ENCODE data around the gene TSPAN13. TPM values are rescaled to one million over a fixed set of nuclear protein-coding genes. Genes with fewer than 3 reads are reported as not detected.

The TSPAN13 gene
- total and polyA plus RNA-seq, 2 of the 8 experiments (the other 6 are each of a cell fraction or from before 2014, with no cell fraction given) = 15.3 to 28.1 TPM

DNA sequence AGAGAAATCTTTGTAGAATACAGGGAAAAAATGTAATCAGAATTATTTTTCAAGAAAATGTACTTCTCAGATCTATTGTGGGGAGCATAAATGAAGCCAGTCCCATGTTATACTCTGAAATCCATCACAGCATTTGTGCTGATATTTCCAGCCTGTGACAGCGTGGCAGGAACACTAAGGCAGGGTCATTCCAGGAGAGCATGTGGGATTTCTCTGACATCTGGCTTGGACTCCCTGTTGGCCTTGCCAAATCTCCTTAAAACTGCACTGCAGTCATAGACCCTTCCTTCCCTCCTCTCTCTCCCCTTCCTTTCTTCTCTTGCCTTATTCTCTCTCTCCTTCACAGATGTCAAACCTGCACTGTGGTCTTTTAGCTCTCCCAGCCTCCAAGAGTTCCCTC lies 6.5 kb upstream of the TSPAN13 start:
- no peak overlapping the region for H2AK5ac ChIP-seq (ENCODE audit: low read depth, low read length)
- H3K14ac ChIP-seq (ENCODE audit: insufficient read length) = no peak overlapping the region
- H2BK12ac ChIP-seq (ENCODE audit: low read depth, low read length) = no peak overlapping the region
- no peak for FAIRE-seq
- 60% methylated on average over 1 of the region's 1 CpG; no CpG with 5 or more reads in 1 of the 2 experiments for WGBS, 2 experiments (ENCODE audit: extremely low coverage in 1 of 2, insufficient coverage in 1 of 2, insufficient read length in 1 of 2, insufficient replicate concordance in 2 of 2, low coverage in 1 of 2, low lambda C conversion rate in 2 of 2, missing lambda C conversion rate in 1 of 2)
- H3K36me3 ChIP-seq (ENCODE audit: control insufficient read depth in 2 of 4, insufficient read depth in 4 of 4, low read length in 3 of 4) = no peaks in the 10 kb centered on the region
- H3K4me2 ChIP-seq (ENCODE audit: insufficient read depth in 1 of 2, low read depth in 2 of 2, low read length in 2 of 2) = no peak overlapping the region
- no peaks in the 10 kb centered on the region for H3K23me2 ChIP-seq (ENCODE audit: low read depth, low read length)
- no peak overlapping the region for H3K4ac ChIP-seq (replicated peaks; ENCODE audit: insufficient read length, low read depth, low read length)
- no peak overlapping the region for H3K9ac ChIP-seq (replicated peaks in 1 of 4; ENCODE audit: extremely low read depth in 1 of 4, low read depth in 3 of 4, low read length in 3 of 4)
- no peak overlapping the region for H3K18ac ChIP-seq (ENCODE audit: extremely low read depth, low read length)
- H3K4me1 ChIP-seq (replicated peaks in 1 of 4; ENCODE audit: control insufficient read depth in 3 of 4, insufficient read depth in 4 of 4, low read length in 3 of 4) = peaks cover 0 to 10% (median 7%) of the 10 kb centered on the region in 4 experiments; a peak in 5 of 7 replicates
- H2BK15ac ChIP-seq (ENCODE audit: low read length) = no peak overlapping the region
- H2BK120ac ChIP-seq (replicated peaks; ENCODE audit: low read depth, low read length) = no peak overlapping the region
- no peaks in the 10 kb centered on the region for H4K20me1 ChIP-seq (replicated peaks in 1 of 2; ENCODE audit: control insufficient read depth in 1 of 2, insufficient read depth in 2 of 2, low read length in 2 of 2)
- no peak overlapping the region; the same call in 1 of the 2 replicates for H2BK20ac ChIP-seq (ENCODE audit: low read length)
- H3K79me2 ChIP-seq (ENCODE audit: control insufficient read depth in 1 of 2, insufficient read depth in 2 of 2, low read length in 2 of 2) = no peaks in the 10 kb centered on the region
- H3K79me1 ChIP-seq (ENCODE audit: low read depth, low read length) = no peaks in the 10 kb centered on the region
- CTCF ChIA-PET (ENCODE audit: partially characterized antibody) = no interaction called here
- H4K8ac ChIP-seq (ENCODE audit: extremely low read depth, insufficient read depth, low read length) = no peak overlapping the region
- H3K23ac ChIP-seq (ENCODE audit: insufficient read length) = no peak overlapping the region
- H3K27me3 ChIP-seq (replicated peaks in 1 of 4; ENCODE audit: control insufficient read depth in 3 of 4, extremely low read depth in 1 of 4, insufficient read depth in 3 of 4, low read length in 3 of 4) = no peaks in the 10 kb centered on the region
- H3K4me3 ChIP-seq (ENCODE audit: extremely low read depth in 1 of 4, insufficient read depth in 2 of 4, low read depth in 3 of 4, low read length in 4 of 4) = no peak overlapping the region
- POLR2A ChIA-PET (ENCODE audit: partially characterized antibody) = no interaction called here
- no peak overlapping the region for H3K27ac ChIP-seq (ENCODE audit: low read depth, low read length)
- DNase-seq (ENCODE audit: low read depth in 1 of 2, low spot score in 2 of 2) = no peak
- no peak overlapping the region for H4K91ac ChIP-seq (replicated peaks; ENCODE audit: insufficient read length, low read length)
- no peaks in the 10 kb centered on the region for H3K9me3 ChIP-seq (ENCODE audit: insufficient read depth in 2 of 2, low read depth in 1 of 2, low read length in 1 of 2)
- no peak overlapping the region for H3K56ac ChIP-seq (replicated peaks; ENCODE audit: insufficient read length, low read depth, low read length)
- no peak overlapping the region for H4K5ac ChIP-seq (ENCODE audit: insufficient read length, low read depth, low read length)
- no peak overlapping the region for H2AFZ ChIP-seq (ENCODE audit: low read length)
- no peak overlapping the region for H2BK5ac ChIP-seq (ENCODE audit: low read depth, low read length)
- TF ChIP-seq CHD1 (IDR thresholded peaks at IDR 0.05; ENCODE audit: low read depth, low read length) = no peak
